Measurements from ENCODE around the gene CYP3A4. TPM values are rescaled to one million over a fixed set of nuclear protein-coding genes. Genes with fewer than 3 reads are reported as not detected.

CYP3A4 gene
- total and polyA plus RNA-seq, 8 donors, result 0.25 to 11.0 (median 4.3) TPM; not detected in 1

- Histone ChIP-seq H3K27me3 (no peaks in the 10 kb centered on the region), H3K4me3 (no peak overlapping the region), H3K4me1 (no peaks in the 10 kb centered on the region), H3K27ac (no peak overlapping the region), H3K36me3 (no peaks in the 10 kb centered on the region), H3K9me3 (no peaks in the 10 kb centered on the region)
- intact Hi-C loops (cut with DNase I), result no loop called here
- FAIRE-seq (no peak), ATAC-seq (no peak), DNase-seq (no peak)
- WGBS, 2 donors, result 81 to 84% methylated on average over 4 of the region's 4 CpGs
- no peak for TF ChIP-seq CTCF (IDR thresholded peaks at IDR 0.05)
These were observed 41.1 kb downstream of the CYP3A4 start for GRCh38 chr7:99742737-99743394.

- no peak for TF ChIP-seq CTCF (IDR thresholded peaks at IDR 0.05)
- ATAC-seq (no peak), FAIRE-seq (no peak), DNase-seq (no peak)
- no peaks in the 10 kb centered on the region for H3K9me3 ChIP-seq
- intact Hi-C loops (cut with DNase I), result no loop called here
- H3K4me3 ChIP-seq, result no peak overlapping the region
- H3K27ac ChIP-seq, result no peak overlapping the region
- no peaks in the 10 kb centered on the region for H3K4me1 ChIP-seq
- no peaks in the 10 kb centered on the region for H3K27me3 ChIP-seq
- no peaks in the 10 kb centered on the region for H3K36me3 ChIP-seq
- 85 to 95% methylated on average over 2 of the region's 2 CpGs for WGBS, 2 donors
These were observed 42.6 kb downstream of the CYP3A4 start for GRCh38 chr7:99741441-99741795.

- no peaks in the 10 kb centered on the region for H3K27me3 ChIP-seq
- FAIRE-seq, result no peak
- no peaks in the 10 kb centered on the region for H3K4me1 ChIP-seq
- intact Hi-C loops (cut with DNase I), result no loop called here
- WGBS, 2 donors, result 85 to 89% methylated on average over 5 of the region's 5 CpGs
- no peak overlapping the region for H3K27ac ChIP-seq
- H3K9me3 ChIP-seq, result no peaks in the 10 kb centered on the region
- ATAC-seq, result peak in 1 of 4 donors; percentile 41
- H3K4me3 ChIP-seq, result no peak overlapping the region
- TF ChIP-seq CTCF (IDR thresholded peaks at IDR 0.05), result no peak
- H3K36me3 ChIP-seq, result no peaks in the 10 kb centered on the region
- no peak for DNase-seq
These were observed 43.2 kb downstream of the CYP3A4 start for GRCh38 chr7:99740573-99741440.

- WGBS, 2 donors, result 90 to 92% methylated on average over 2 of the region's 2 CpGs
- intact Hi-C loops (cut with DNase I), result no loop called here
- Histone ChIP-seq H3K4me1 (no peaks in the 10 kb centered on the region), H3K36me3 (no peaks in the 10 kb centered on the region), H3K27ac (no peak overlapping the region), H3K9me3 (no peaks in the 10 kb centered on the region), H3K4me3 (no peak overlapping the region), H3K27me3 (no peaks in the 10 kb centered on the region)
- TF ChIP-seq CTCF (IDR thresholded peaks at IDR 0.05), result no peak
- FAIRE-seq (no peak), ATAC-seq (no peak), DNase-seq (no peak)
These were observed 44.0 kb downstream of the CYP3A4 start for GRCh38 chr7:99739699-99740572.

Data from pancreas (tissue), 10 donors.